Heart left ventricle (tissue), 16 donors: ENCODE results near the gene MEF2D. TPM values are rescaled to one million over a fixed set of nuclear protein-coding genes. Genes with fewer than 3 reads are reported as not detected.

ENCODE experiments used
- ATAC-seq, 4 donors: fragments of 200-7000 bp; cut with Tn5 transposase; one replicate each; pipeline ENCODE4 v1.9.1; 2020 to 2022; ENCODE audit warnings: moderate library complexity in 4 of 4, mild to moderate bottlenecking in 3 of 4, moderate number of reproducible peaks in 1 of 4
- DNase-seq, 5 donors: peaks; one replicate each; pipeline ENCODE4 v3.0.0-alpha.2; 2020
- H3K27ac ChIP-seq, 12 donors: fragments of 200-600 bp; sonication (generic) in 4 of 12; one replicate each; pipeline versions ENCODE4 v1.5.0 to v1.8.0; 2016 to 2022; ENCODE audit warnings: mild to moderate bottlenecking in 2 of 12
- H3K27me3 ChIP-seq, 9 donors: fragments of 200-600 bp; sonication (generic) in 2 of 9; one replicate each; pipeline versions ENCODE4 v1.5.1 to v1.8.0; 2016 to 2022; ENCODE audit warnings: mild to moderate bottlenecking in 3 of 9
- H3K36me3 ChIP-seq, 9 donors: fragments of 200-600 bp; sonication (generic) in 2 of 9; one replicate each; pipeline versions ENCODE4 v1.5.0 to v1.8.0; 2018 to 2022; ENCODE audit warnings: mild to moderate bottlenecking in 2 of 9
- H3K4me1 ChIP-seq, 12 donors: fragments of 200-600 bp; sonication (generic) in 4 of 12; one replicate each; pipeline versions ENCODE4 v1.5.0 to v1.8.0; 2016 to 2022; ENCODE audit warnings: mild to moderate bottlenecking in 3 of 12
- H3K4me3 ChIP-seq, 12 donors: fragments of 200-600 bp; sonication (generic) in 4 of 12; one replicate each; pipeline versions ENCODE4 v1.5.0 to v1.8.0; 2017 to 2022; ENCODE audit warnings: mild to moderate bottlenecking in 9 of 12, moderate library complexity in 4 of 12
- H3K9me3 ChIP-seq, 12 donors: fragments of 200-600 bp; sonication (generic) in 4 of 12; one replicate each; pipeline versions ENCODE4 v1.5.0 to v1.8.0; 2016 to 2022; ENCODE audit warnings: mild to moderate bottlenecking in 1 of 12
- CTCF ChIP-seq, 12 donors: fragments of 200-600 bp; sonication (generic) in 4 of 12; IDR thresholded peaks; one replicate each; pipeline versions ENCODE4 v1.5.0 to v1.8.0; 2018 to 2022; ENCODE audit warnings: antibody characterized with exemption in 12 of 12, mild to moderate bottlenecking in 5 of 12
- POLR2A ChIP-seq, 2 donors: fragments of 450-650 bp; IDR thresholded peaks; one replicate each; pipeline ENCODE4 v1.6.1; 2017; ENCODE audit warnings: antibody characterized with exemption in 2 of 2, mild to moderate bottlenecking in 2 of 2, moderate library complexity in 2 of 2
- WGBS, 4 donors: extraction: QIAGEN DNeasy Blood & Tissue Kit in 2 of 4; methylation state at CpG; one replicate each; pipeline versions ENCODE4 v1.1.5 to v1.1.7; 2013 to 2018; 5-methylcytosine and 5-hydroxymethylcytosine counted together
- intact Hi-C, 10 donors: fragments of 100-400 bp; cut with DNase I; formaldehyde crosslinking; loops; one replicate each; pipeline versions ENCODE4 v1.11.1 to v1.14.2; 2022
- polyA plus RNA-seq, 2 donors: library from polyadenylated mRNA; stranded (reverse); fragments of 200-250 nt; gene quantifications; one replicate each; pipeline ENCODE4 v1.2.3, GENCODE V29; 2013
- total RNA-seq, 9 donors: library from RNA; depleted of rRNA in 2 of 9; stranded (reverse); fragments of >200 nt in 2 of 9; fragmentation: NEBNext Ultra II Directional in 3 of 9; extraction: Animal tissue kit (Norgen Biotek cat#: 25700) in 3 of 9; gene quantifications; one replicate each; pipeline versions ENCODE4 v1.1.0 to v1.2.4, GENCODE V29; 2016 to 2023
- donor health status: ischemic (EF 13 %, LVEDD 7.1; RV severe dilation, severe dysfunction).
- donor health status: healthy with polysubstance abuse.
- donor health status: DM: no; HTN: yes; CAD: no.
- donor health status: DM: no; HTN: no; CAD: no.
- donor health status: ischemic (EF 25% LVEDD 6.9; RV normal size, moderate dysfunction).
- donor health status: ischemic (EF 25% LVEDD 5.7; RV mildly dilated, moderate dysfunction).
- donor health status: healthy.
- donor health status: DM: yes; HTN: yes; CAD: no.
- donor health status: ischemic (EF 35%, LVEDD 5.7; RV mildly dilated, moderate dysfunction).
- donor health status: nonischemic (EF 11% LVEDD 7.7; RV severe dilation, severe dysfunction).
- donor health status: DM: yes; HTN: yes; CAD: no.
- donor health status: PGD.
- donor health status: ischemic (EF 29% LVEDD 5.4; RV normal size, mild dysfunction).
- donor health status: nonischemic (EF 23%, LVEDD 6.1; RV moderate dilation, normal function).

The MEF2D gene
- total and polyA plus RNA-seq, 11 donors = 40.5 to 203 (median 92.3) TPM

GRCh38 chr1:156508955-156509234, 8.3 kb upstream of the MEF2D start:
- DNase-seq (peak in 1 of 5 donors; percentile 56), ATAC-seq (peak in 2 of 4 donors; percentile 0 to 2)
- TF ChIP-seq POLR2A (IDR thresholded peaks at IDR 0.05) (no peak), CTCF (IDR thresholded peaks at IDR 0.05) (no peak)
- H3K9me3 ChIP-seq = no peaks in the 10 kb centered on the region
- H3K27me3 ChIP-seq = no peaks in the 10 kb centered on the region
- peak overlapping the region in 4 of 12 donors; percentile 22 to 59 (median 56) for H3K4me3 ChIP-seq
- no peaks in the 10 kb centered on the region for H3K36me3 ChIP-seq
- H3K27ac ChIP-seq = peak overlapping the region; percentile 88 to 100 (median 98)
- WGBS, 4 donors = 53 to 79% (median 54%) methylated on average over 2 of the region's 2 CpGs
- intact Hi-C loops = loop anchor here in 6 of 10 donors (5.0 to 10.0 kb wide), 5 partner anchors 73 to 384 kb away; partner anchors contain the start of genes NAXE (in 2 of the 6) and GPATCH4 (in 1 of the 6)
- peaks cover 9 to 60% (median 47%) of the 10 kb centered on the region in 12 donors for H3K4me1 ChIP-seq

DNA sequence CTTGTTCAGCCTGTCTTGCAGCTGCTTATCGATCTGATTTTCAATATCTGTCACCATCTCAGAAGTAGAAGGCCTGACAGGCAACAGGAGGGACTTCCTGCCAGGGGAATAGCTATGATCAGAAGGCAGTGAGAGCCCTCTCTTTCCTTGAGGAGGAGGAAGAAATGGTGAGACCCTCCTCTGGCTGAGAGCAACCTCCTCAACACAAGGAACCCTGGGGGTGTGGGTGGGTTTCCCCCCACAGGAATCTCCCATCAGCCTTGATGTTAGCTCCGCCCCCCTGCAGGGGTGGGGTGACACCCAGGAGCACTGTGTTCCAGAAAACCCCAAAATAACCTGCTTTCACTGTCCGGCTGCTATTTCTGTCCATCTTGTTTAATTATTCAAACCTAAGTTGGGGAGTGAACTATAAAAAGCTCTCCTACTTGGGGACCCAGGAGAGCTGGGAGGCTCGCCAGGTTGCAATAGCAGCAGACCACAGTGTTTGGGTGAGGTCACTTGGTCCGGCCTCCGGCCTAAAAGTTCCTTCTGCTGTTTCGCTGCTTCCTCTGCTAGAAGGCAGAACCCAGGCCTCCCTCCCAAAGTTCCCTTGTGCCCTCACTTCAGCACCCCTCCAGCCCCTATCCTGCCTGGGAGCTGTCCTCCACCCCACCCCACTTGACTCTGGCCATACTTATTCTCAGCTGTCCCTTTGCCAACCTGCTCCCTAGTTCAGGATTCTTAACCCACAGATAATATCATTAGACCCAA, 7.8 kb upstream of the MEF2D start:
- no peaks in the 10 kb centered on the region for H3K27me3 ChIP-seq
- no peaks in the 10 kb centered on the region for H3K36me3 ChIP-seq
- H3K4me1 ChIP-seq = peaks cover 15 to 65% (median 52%) of the 10 kb centered on the region in 12 donors
- WGBS, 4 donors = 15 to 39% (median 30%) methylated on average over 7 of the region's 7 CpGs
- TF ChIP-seq CTCF (IDR thresholded peaks at IDR 0.05) (no peak), POLR2A (IDR thresholded peaks at IDR 0.05) (peak; percentile 5 to 67)
- peak; percentile 52 to 63 (median 59) for ATAC-seq
- H3K4me3 ChIP-seq = peak overlapping the region; percentile 21 to 63 (median 48)
- intact Hi-C loops = loop anchor here in 6 of 10 donors (5.0 to 10.0 kb wide), 5 partner anchors 74 to 384 kb away; partner anchors contain the start of genes NAXE (in 2 of the 6) and GPATCH4 (in 1 of the 6)
- peak overlapping the region; percentile 88 to 100 (median 98) for H3K27ac ChIP-seq
- peak; percentile 81 to 90 (median 84) for DNase-seq
- no peaks in the 10 kb centered on the region for H3K9me3 ChIP-seq

DNA sequence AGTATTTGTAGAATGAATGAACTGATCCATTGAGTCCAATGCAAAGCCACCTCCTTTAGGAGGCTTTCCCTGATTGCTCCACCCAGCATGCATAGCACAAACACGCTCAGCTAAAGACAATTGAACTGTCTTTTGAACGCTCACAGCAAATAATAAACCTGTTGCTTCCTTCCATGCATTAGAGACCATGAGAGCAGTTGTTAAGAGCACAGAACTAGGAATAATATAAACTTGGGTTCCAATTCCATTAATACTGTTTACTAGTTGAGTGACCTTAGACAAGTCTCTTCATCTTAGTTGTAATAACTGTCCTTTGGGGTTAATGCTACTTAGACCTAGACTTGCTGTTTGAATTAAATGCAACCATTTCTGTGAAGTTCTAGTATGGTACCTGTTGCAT, 5.9 kb upstream of the MEF2D start:
- H3K4me1 ChIP-seq = peaks cover 23 to 82% (median 70%) of the 10 kb centered on the region in 12 donors
- peak overlapping the region in 11 of 12 donors; percentile 90 to 100 (median 99) for H3K27ac ChIP-seq
- WGBS, 4 donors = 91 to 95% (median 93%) methylated on average over 2 of the region's 2 CpGs
- peak overlapping the region in 4 of 12 donors; percentile 12 to 57 (median 50) for H3K4me3 ChIP-seq
- H3K9me3 ChIP-seq = no peaks in the 10 kb centered on the region
- TF ChIP-seq POLR2A (IDR thresholded peaks at IDR 0.05) (no peak), CTCF (IDR thresholded peaks at IDR 0.05) (no peak)
- DNase-seq (no peak), ATAC-seq (no peak)
- no peaks in the 10 kb centered on the region for H3K36me3 ChIP-seq
- H3K27me3 ChIP-seq = no peaks in the 10 kb centered on the region
- intact Hi-C loops = loop anchor here in 6 of 10 donors (2.0 to 10.0 kb wide), 6 partner anchors 50 to 382 kb away; partner anchors contain the start of genes NAXE (in 2 of the 6) and GPATCH4 (in 1 of the 6)

GRCh38 chr1:156505679-156506298, 5.2 kb upstream of the MEF2D start:
- TF ChIP-seq POLR2A (IDR thresholded peaks at IDR 0.05) (no peak), CTCF (IDR thresholded peaks at IDR 0.05) (no peak)
- no peaks in the 10 kb centered on the region for H3K36me3 ChIP-seq
- H3K27me3 ChIP-seq = no peaks in the 10 kb centered on the region
- peak overlapping the region; percentile 96 to 100 (median 100) for H3K27ac ChIP-seq
- no peak for DNase-seq
- WGBS, 4 donors = 73 to 80% (median 74%) methylated on average over 21 of the region's 21 CpGs
- H3K4me3 ChIP-seq = peak overlapping the region in 10 of 12 donors; percentile 13 to 57 (median 46)
- H3K4me1 ChIP-seq = peaks cover 23 to 80% (median 69%) of the 10 kb centered on the region in 12 donors
- no peaks in the 10 kb centered on the region for H3K9me3 ChIP-seq
- ATAC-seq = no peak
- intact Hi-C loops = loop anchor here in 6 of 10 donors (2.0 to 10.0 kb wide), 7 partner anchors 49 to 381 kb away; partner anchors contain the start of genes NAXE (in 2 of the 6) and GPATCH4 (in 1 of the 6)
